Ishikawa (cell line): ENCODE results near the gene ZCCHC13.

Source experiments
- EGR1 ChIP-seq: IDR thresholded peaks from 2 replicates; pipeline ENCODE4 v1.6.1; 2012
- EP300 ChIP-seq: IDR thresholded peaks from 2 replicates; pipeline ENCODE4 v1.6.1; 2012; ENCODE audit warnings: borderline replicate concordance
- RAD21 ChIP-seq: IDR thresholded peaks from 2 replicates; pipeline ENCODE4 v1.6.1; 2012; ENCODE audit warnings: low read depth
- YY1 ChIP-seq: IDR thresholded peaks from 2 replicates; pipeline ENCODE4 v1.6.1; 2012; ENCODE audit warnings: low read depth
- ZBTB7A ChIP-seq: IDR thresholded peaks from 2 replicates; pipeline ENCODE4 v1.6.1; 2012; ENCODE audit warnings: low read depth
- TF ChIP-seq, protein P1 (sequence below): IDR thresholded peaks from 2 replicates; pipeline ENCODE4 v1.6.1; 2012; ENCODE audit warnings: low read depth, mild to moderate bottlenecking
- TF ChIP-seq, protein P2 (sequence below): IDR thresholded peaks from 2 replicates; pipeline ENCODE4 v1.6.1; 2012
- TF ChIP-seq, protein P3 (sequence below): IDR thresholded peaks from 2 replicates; pipeline ENCODE4 v1.6.1; 2012

DNA sequence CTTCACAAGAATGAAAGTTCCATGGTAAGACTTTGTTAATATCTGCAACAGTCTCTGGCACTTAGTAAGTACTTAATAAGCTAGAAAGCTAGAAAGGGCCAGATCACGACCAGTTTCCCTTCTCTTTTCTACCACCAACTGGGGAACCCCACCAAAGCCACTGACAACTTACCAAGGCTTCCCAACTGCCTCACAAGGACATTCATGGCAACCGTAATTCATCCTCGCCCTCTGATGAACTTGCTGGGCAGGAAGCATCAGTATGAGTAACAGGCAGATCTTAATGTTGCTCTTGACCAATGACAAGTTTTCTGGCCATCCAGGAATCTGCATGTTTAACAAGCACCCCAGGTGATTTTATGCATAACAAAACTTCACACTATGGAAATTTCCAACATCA lies 23.2 kb upstream of the ZCCHC13 start:
- TF ChIP-seq ZBTB7A (no peak), EGR1 (no peak), EP300 (no peak), YY1 (no peak), RAD21 (no peak)
- TF ChIP-seq, protein P1, sequence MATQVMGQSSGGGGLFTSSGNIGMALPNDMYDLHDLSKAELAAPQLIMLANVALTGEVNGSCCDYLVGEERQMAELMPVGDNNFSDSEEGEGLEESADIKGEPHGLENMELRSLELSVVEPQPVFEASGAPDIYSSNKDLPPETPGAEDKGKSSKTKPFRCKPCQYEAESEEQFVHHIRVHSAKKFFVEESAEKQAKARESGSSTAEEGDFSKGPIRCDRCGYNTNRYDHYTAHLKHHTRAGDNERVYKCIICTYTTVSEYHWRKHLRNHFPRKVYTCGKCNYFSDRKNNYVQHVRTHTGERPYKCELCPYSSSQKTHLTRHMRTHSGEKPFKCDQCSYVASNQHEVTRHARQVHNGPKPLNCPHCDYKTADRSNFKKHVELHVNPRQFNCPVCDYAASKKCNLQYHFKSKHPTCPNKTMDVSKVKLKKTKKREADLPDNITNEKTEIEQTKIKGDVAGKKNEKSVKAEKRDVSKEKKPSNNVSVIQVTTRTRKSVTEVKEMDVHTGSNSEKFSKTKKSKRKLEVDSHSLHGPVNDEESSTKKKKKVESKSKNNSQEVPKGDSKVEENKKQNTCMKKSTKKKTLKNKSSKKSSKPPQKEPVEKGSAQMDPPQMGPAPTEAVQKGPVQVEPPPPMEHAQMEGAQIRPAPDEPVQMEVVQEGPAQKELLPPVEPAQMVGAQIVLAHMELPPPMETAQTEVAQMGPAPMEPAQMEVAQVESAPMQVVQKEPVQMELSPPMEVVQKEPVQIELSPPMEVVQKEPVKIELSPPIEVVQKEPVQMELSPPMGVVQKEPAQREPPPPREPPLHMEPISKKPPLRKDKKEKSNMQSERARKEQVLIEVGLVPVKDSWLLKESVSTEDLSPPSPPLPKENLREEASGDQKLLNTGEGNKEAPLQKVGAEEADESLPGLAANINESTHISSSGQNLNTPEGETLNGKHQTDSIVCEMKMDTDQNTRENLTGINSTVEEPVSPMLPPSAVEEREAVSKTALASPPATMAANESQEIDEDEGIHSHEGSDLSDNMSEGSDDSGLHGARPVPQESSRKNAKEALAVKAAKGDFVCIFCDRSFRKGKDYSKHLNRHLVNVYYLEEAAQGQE: no peak
- TF ChIP-seq, protein P2, sequence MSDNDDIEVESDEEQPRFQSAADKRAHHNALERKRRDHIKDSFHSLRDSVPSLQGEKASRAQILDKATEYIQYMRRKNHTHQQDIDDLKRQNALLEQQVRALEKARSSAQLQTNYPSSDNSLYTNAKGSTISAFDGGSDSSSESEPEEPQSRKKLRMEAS: no peak
- TF ChIP-seq, protein P3, sequence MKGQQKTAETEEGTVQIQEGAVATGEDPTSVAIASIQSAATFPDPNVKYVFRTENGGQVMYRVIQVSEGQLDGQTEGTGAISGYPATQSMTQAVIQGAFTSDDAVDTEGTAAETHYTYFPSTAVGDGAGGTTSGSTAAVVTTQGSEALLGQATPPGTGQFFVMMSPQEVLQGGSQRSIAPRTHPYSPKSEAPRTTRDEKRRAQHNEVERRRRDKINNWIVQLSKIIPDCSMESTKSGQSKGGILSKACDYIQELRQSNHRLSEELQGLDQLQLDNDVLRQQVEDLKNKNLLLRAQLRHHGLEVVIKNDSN: no peak
